Measurements from ENCODE around the gene OLFM2. TPM values are rescaled to one million over a fixed set of nuclear protein-coding genes. Genes with fewer than 3 reads are reported as not detected.
"Not testable (repeated sequence)": the region's sequence is repeated elsewhere in the genome, so short reads cannot be mapped to it uniquely, and the experiment has no call there.

OLFM2 gene
- total RNA-seq, 2 experiments from 2014 or later = 0.12 to 1.0 TPM

DNA sequence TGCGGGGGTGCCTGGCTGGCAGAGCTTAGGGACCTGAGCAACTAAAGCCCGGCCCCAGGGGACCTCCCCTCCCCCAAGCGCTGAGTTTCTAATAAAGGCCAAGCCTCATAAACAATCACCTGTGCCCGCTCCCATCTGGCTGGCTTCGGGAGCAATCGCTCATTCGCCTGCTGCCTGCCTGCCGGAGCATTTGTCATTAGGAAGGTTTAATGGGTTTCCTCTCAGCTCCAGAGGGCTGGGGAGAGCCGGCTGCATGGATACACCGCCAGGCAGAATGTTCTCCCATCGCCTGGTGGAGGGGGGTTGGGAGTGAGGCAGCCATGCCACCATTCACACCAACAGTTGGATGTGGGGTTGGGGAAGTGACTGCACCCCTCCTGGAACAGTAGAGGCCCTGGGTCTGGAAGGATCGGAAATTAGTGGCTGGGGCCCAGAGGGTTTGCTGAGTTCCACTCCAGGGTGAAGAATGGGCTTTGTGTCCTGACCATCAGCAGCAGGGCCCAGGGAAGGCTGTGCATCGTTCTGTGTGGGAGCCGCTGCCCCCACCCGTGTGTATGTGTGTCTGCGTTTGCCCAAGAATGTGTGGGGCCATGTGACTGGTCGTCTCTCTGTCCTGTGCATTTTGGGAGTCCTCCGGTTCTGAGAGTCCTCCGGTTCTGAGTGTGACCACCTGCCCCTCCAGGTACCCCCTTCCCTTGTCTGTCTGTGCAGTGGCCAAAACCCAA lies 85.9 kb downstream of the OLFM2 start:
- Mint-ChIP-seq H3K4me3 (no peak overlapping the region), H3K9me3 (no peaks in the 10 kb centered on the region), H3K36me3 (ENCODE audit: low read depth) (peaks cover 8% of the 10 kb centered on the region), H3K27me3 (ENCODE audit: low read depth) (no peaks in the 10 kb centered on the region), H3K4me1 (ENCODE audit: low read depth) (peaks cover 21% of the 10 kb centered on the region), H3K27ac (no peak overlapping the region)
- no peak for DNase-seq
- CTCF ChIA-PET = interaction anchor here (0.6 kb wide), 1 partner anchor 176 kb away, joined by 3 read pairs; no protein-coding TSS in a partner anchor
- intact Hi-C loops (cut with micrococcal nuclease) = no loop called here

- no peaks in the 10 kb centered on the region for H3K27me3 Mint-ChIP-seq (ENCODE audit: low read depth)
- H3K4me1 Mint-ChIP-seq (ENCODE audit: low read depth) = peaks cover 21% of the 10 kb centered on the region
- CTCF ChIA-PET = no interaction called here
- peaks cover 10% of the 10 kb centered on the region for H3K36me3 Mint-ChIP-seq (ENCODE audit: low read depth)
- H3K9me3 Mint-ChIP-seq = no peaks in the 10 kb centered on the region
- H3K27ac Mint-ChIP-seq = no peak overlapping the region
- DNase-seq = no peak
- no peak overlapping the region for H3K4me3 Mint-ChIP-seq
- intact Hi-C loops (cut with micrococcal nuclease) = no loop called here
Observed at GRCh38 chr19:9849791-9850190, 86.5 kb downstream of the OLFM2 start.

DNA sequence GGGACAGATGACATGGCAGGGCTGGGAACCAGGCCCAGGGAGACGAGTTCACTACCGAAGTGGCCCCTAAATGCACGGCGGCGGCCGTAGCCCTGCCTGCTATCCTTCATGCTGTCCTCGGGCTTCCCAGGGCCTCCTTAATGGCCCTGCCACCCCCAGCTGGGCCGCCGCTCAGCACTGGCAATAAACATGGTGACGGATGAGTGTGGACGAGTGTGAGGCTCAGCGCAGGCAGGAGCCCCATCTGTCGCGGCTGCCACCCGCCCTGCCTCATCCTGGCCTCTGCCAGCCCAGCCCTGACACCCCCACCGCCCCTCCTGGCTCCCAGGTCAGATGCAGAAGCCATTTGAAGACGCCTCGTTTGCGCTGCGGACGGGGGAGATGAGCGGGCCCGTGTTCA lies 87.6 kb downstream of the OLFM2 start:
- Mint-ChIP-seq H3K4me3 (no peak overlapping the region), H3K27ac (no peak overlapping the region), H3K36me3 (ENCODE audit: low read depth) (peaks cover 14% of the 10 kb centered on the region), H3K9me3 (no peaks in the 10 kb centered on the region), H3K4me1 (ENCODE audit: low read depth) (peaks cover 20% of the 10 kb centered on the region), H3K27me3 (ENCODE audit: low read depth) (no peaks in the 10 kb centered on the region)
- intact Hi-C loops (cut with micrococcal nuclease) = loop anchor here (1.0 kb wide), 1 partner anchor 66 kb away; no protein-coding TSS in a partner anchor
- no peak for DNase-seq
- CTCF ChIA-PET = no interaction called here

- Mint-ChIP-seq H3K27me3 (ENCODE audit: low read depth) (no peaks in the 10 kb centered on the region), H3K9me3 (no peaks in the 10 kb centered on the region), H3K4me3 (no peak overlapping the region), H3K36me3 (ENCODE audit: low read depth) (peaks cover 19% of the 10 kb centered on the region), H3K4me1 (ENCODE audit: low read depth) (peaks cover 19% of the 10 kb centered on the region), H3K27ac (no peak overlapping the region)
- DNase-seq = peak; percentile 58
- CTCF ChIA-PET = interaction anchor here (1.0 kb wide), 1 partner anchor 9 kb away, joined by 4 read pairs; no protein-coding TSS in a partner anchor
- intact Hi-C loops (cut with micrococcal nuclease) = loop anchor here (1.0 kb wide), 1 partner anchor 66 kb away; no protein-coding TSS in a partner anchor
Observed at GRCh38 chr19:9848060-9848459, 88.3 kb downstream of the OLFM2 start.

- DNase-seq = peak; percentile 60
- no peaks in the 10 kb centered on the region for H3K9me3 Mint-ChIP-seq
- intact Hi-C loops (cut with micrococcal nuclease) = loop anchor here (1.0 kb wide), 1 partner anchor 711 kb away; no protein-coding TSS in a partner anchor
- H3K27me3 Mint-ChIP-seq (ENCODE audit: low read depth) = no peaks in the 10 kb centered on the region
- CTCF ChIA-PET = interaction anchor here (1.0 to 1.1 kb wide), 3 partner anchors 8 to 16 kb away, joined by 3 to 4 read pairs (median 3); no protein-coding TSS in a partner anchor
- no peak overlapping the region for H3K27ac Mint-ChIP-seq
- H3K36me3 Mint-ChIP-seq (ENCODE audit: low read depth) = peaks cover 25% of the 10 kb centered on the region
- H3K4me1 Mint-ChIP-seq (ENCODE audit: low read depth) = peaks cover 15% of the 10 kb centered on the region
- no peak overlapping the region for H3K4me3 Mint-ChIP-seq
Observed at GRCh38 chr19:9847087-9847671, 89.1 kb downstream of the OLFM2 start.

DNA sequence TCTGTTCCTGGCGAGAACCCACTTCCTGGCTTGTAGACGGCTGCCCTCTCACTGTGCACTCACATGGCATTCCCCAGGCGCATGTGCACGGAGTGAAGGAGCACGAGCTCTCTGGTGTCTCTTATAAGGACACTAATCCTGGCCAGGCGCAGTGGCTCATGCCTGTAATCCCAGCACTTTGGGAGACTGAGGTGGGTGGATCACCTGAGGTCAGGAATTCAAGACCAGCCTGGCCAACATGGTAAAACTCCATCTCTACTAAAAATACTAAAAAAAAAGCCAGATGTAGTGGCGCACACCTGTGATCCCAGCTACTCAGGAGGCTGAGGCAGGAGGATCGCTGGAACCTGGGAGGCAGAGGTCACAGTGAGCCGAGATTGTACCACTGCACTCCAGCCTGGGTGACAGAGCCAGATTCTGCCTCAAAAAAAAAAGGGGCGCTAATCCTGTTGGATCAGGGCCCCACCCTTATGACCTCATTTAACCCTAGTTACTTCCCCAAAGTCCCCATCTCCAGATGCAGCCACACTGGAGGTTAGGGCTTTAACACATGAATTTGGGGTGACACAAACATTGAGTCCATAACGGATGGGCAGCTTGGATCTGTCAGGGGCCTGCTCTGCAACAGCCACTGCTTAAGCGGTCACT lies 92.6 kb downstream of the OLFM2 start:
- H3K27me3 Mint-ChIP-seq (ENCODE audit: low read depth); CTCF ChIA-PET; DNase-seq; H3K9me3 Mint-ChIP-seq; intact Hi-C loops (cut with micrococcal nuclease); H3K27ac Mint-ChIP-seq; H3K4me3 Mint-ChIP-seq: not testable (repeated sequence)
- H3K4me1 Mint-ChIP-seq (ENCODE audit: low read depth) = peaks cover 18% of the 10 kb centered on the region
- peaks cover 41% of the 10 kb centered on the region for H3K36me3 Mint-ChIP-seq (ENCODE audit: low read depth)

DNA sequence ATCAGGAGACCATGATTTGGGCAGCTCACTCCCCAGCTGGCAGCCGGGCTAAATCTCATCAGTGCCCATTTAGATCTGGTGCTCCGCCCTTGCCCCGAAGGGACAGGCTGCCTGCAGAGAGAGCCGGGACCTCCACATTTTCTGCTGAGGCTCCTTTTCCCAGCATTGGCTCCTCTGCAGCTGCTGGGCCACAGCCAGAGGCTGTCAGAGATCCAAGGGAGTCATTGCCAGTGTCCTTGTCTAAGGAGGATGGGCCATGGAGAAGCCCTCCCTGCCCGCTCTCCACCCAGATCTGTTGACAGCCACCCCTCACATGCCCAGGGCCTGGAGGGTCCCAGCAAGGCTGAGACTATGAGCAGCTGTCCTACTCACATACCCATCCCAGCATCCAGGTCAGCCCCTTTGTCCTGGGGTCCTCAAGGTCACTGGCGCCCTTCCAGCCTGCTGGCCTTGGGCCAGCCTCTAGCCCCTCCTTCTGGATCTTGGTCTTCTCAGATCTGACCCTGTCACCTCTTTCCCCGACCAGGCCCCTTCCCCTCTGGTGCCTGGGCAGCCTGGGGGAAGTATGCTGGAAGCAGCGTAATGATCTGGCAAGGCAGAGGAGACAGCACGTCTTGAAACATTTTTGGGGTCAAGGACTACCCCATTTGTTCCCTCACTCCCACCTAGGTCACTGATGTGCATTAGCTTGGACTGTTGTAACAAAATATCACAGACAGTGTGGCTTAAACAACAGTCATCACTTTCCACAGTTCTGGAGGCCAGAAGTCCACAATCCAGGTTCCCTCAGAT lies 93.3 kb downstream of the OLFM2 start:
- intact Hi-C loops (cut with micrococcal nuclease) = no loop called here
- H3K36me3 Mint-ChIP-seq (ENCODE audit: low read depth) = peaks cover 42% of the 10 kb centered on the region
- CTCF ChIA-PET = no interaction called here
- H3K9me3 Mint-ChIP-seq = no peaks in the 10 kb centered on the region
- H3K4me3 Mint-ChIP-seq = no peak overlapping the region
- DNase-seq = no peak
- no peaks in the 10 kb centered on the region for H3K27me3 Mint-ChIP-seq (ENCODE audit: low read depth)
- H3K4me1 Mint-ChIP-seq (ENCODE audit: low read depth) = peaks cover 20% of the 10 kb centered on the region
- H3K27ac Mint-ChIP-seq = no peak overlapping the region

- CTCF ChIA-PET = interaction anchor here (1.1 kb wide), 2 partner anchors 8 to 11 kb away, joined by 3 read pairs; partner anchors contain the start of gene UBL5
- H3K4me1 Mint-ChIP-seq (ENCODE audit: low read depth) = peaks cover 21% of the 10 kb centered on the region
- DNase-seq = no peak
- no peak overlapping the region for H3K27ac Mint-ChIP-seq
- intact Hi-C loops (cut with micrococcal nuclease) = loop anchor here (5.0 to 10.0 kb wide), 2 partner anchors 165 to 268 kb away; partner anchors contain the start of gene PPAN
- no peak overlapping the region for H3K4me3 Mint-ChIP-seq
- no peaks in the 10 kb centered on the region for H3K9me3 Mint-ChIP-seq
- H3K27me3 Mint-ChIP-seq (ENCODE audit: low read depth) = no peaks in the 10 kb centered on the region
- peaks cover 33% of the 10 kb centered on the region for H3K36me3 Mint-ChIP-seq (ENCODE audit: low read depth)
Observed at GRCh38 chr19:9839415-9839814, 96.9 kb downstream of the OLFM2 start.

- Mint-ChIP-seq H3K4me1 (ENCODE audit: low read depth) (peaks cover 25% of the 10 kb centered on the region), H3K27me3 (ENCODE audit: low read depth) (no peaks in the 10 kb centered on the region), H3K4me3 (no peak overlapping the region), H3K36me3 (ENCODE audit: low read depth) (peaks cover 28% of the 10 kb centered on the region), H3K9me3 (no peaks in the 10 kb centered on the region), H3K27ac (no peak overlapping the region)
- CTCF ChIA-PET = interaction anchor here (1.1 kb wide), 1 partner anchor 10 kb away, joined by 3 read pairs; the partner anchor contains the start of gene UBL5
- intact Hi-C loops (cut with micrococcal nuclease) = loop anchor here (5.0 to 10.0 kb wide), 2 partner anchors 166 to 269 kb away; partner anchors contain the start of gene PPAN
- DNase-seq = no peak
Observed at GRCh38 chr19:9838324-9838723, 98.0 kb downstream of the OLFM2 start.

DNA sequence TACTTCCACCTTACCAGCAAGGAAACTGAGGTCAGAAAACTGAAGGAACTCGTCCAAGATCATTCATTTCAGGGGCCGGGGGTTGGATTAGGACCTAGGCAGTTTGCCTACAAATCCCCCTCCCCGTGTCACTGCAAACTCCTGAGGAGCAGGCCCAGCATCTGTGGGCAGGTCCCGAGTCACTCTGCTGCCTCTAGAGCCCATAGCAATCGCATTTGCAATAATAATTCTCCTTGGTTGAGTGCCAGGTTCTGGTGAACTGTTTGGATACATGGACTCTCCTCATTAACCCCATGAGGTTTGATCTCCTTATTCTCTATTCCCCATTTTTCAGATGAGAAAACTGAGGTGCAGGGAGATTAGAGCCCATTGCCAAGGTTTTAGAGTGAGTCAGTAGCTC lies 100.3 kb downstream of the OLFM2 start:
- CTCF ChIA-PET = no interaction called here
- Mint-ChIP-seq H3K27me3 (ENCODE audit: low read depth) (no peaks in the 10 kb centered on the region), H3K4me1 (ENCODE audit: low read depth) (peaks cover 25% of the 10 kb centered on the region), H3K27ac (peak overlapping the region; percentile 37), H3K36me3 (ENCODE audit: low read depth) (peaks cover 11% of the 10 kb centered on the region), H3K9me3 (no peaks in the 10 kb centered on the region), H3K4me3 (peak overlapping the region; percentile 84)
- DNase-seq = no peak
- intact Hi-C loops (cut with micrococcal nuclease) = loop anchor here (5.0 to 10.0 kb wide), 2 partner anchors 169 to 271 kb away; partner anchors contain the start of gene PPAN

- CTCF ChIA-PET = interaction anchor here (1.1 kb wide), 1 partner anchor 23 kb away, joined by 3 read pairs; no protein-coding TSS in a partner anchor
- intact Hi-C loops (cut with micrococcal nuclease) = loop anchor here (1.0 to 10.0 kb wide), 5 partner anchors 8 to 272 kb away; partner anchors contain the start of genes FBXL12, PPAN and UBL5
- Mint-ChIP-seq H3K4me1 (ENCODE audit: low read depth) (peaks cover 25% of the 10 kb centered on the region), H3K27me3 (ENCODE audit: low read depth) (no peaks in the 10 kb centered on the region), H3K27ac (peak overlapping the region; percentile 37), H3K4me3 (peak overlapping the region; percentile 84), H3K36me3 (ENCODE audit: low read depth) (peaks cover 10% of the 10 kb centered on the region), H3K9me3 (no peaks in the 10 kb centered on the region)
- no peak for DNase-seq
Observed at GRCh38 chr19:9835507-9835949, 100.8 kb downstream of the OLFM2 start.
